AG10803 (cell line): ENCODE measurements around the gene NFKBIA.
"Not testable (repeated sequence)": the region's sequence is repeated elsewhere in the genome, so short reads cannot be mapped to it uniquely, and the experiment has no call there.

ENCODE experiments used
- DNase-seq: peaks from one replicate; pipeline ENCODE4 v3.0.0; 2010; ENCODE audit warnings: low read depth
- H3K4me3 ChIP-seq: 2 replicates; pipeline ENCODE4 v1.5.1; 2011; ENCODE audit warnings: mild to moderate bottlenecking, low read length, control low read depth
- CTCF ChIP-seq: conservative IDR thresholded peaks from 2 replicates; pipeline ENCODE4 v1.5.1; 2011; ENCODE audit warnings: mild to moderate bottlenecking, low read length, control low read depth, inconsistent platforms

The NFKBIA gene

GRCh38 chr14:35365130-35366055 is 39.2 kb downstream of the NFKBIA start:
- peak; percentile 83 for DNase-seq
- TF ChIP-seq CTCF: no peak
- H3K4me3 ChIP-seq: no peak overlapping the region

- TF ChIP-seq CTCF: no peak
- no peak overlapping the region for H3K4me3 ChIP-seq
- peak; percentile 32 for DNase-seq
Observed at GRCh38 chr14:35362911-35363374, 41.6 kb downstream of the NFKBIA start.

- no peak for TF ChIP-seq CTCF
- no peak for DNase-seq
- H3K4me3 ChIP-seq: no peak overlapping the region
Observed at GRCh38 chr14:35362450-35362849, 42.1 kb downstream of the NFKBIA start.

GRCh38 chr14:35361141-35361480 is 43.4 kb downstream of the NFKBIA start:
- DNase-seq: no peak
- H3K4me3 ChIP-seq: no peak overlapping the region
- no peak for TF ChIP-seq CTCF

GRCh38 chr14:35359655-35360054 is 44.9 kb downstream of the NFKBIA start:
- H3K4me3 ChIP-seq, DNase-seq: not testable (repeated sequence)

- no peak overlapping the region for H3K4me3 ChIP-seq
- DNase-seq: peak; percentile 74
- TF ChIP-seq CTCF: no peak
Observed at GRCh38 chr14:35355981-35356841, 48.3 kb downstream of the NFKBIA start.

- DNase-seq: not testable (repeated sequence)
Observed at GRCh38 chr14:35355235-35355634, 49.3 kb downstream of the NFKBIA start.

More at GRCh38 chr14:35355235-35355634, 49.3 kb downstream of the NFKBIA start:
- H3K4me3 ChIP-seq: not testable (repeated sequence)
